ENCODE results near the gene HDAC4. TPM values are rescaled to one million over a fixed set of nuclear protein-coding genes. Genes with fewer than 3 reads are reported as not detected.

The HDAC4 gene
- total RNA-seq, 1 experiment from 2014 or later, result 47.6 TPM

DNA sequence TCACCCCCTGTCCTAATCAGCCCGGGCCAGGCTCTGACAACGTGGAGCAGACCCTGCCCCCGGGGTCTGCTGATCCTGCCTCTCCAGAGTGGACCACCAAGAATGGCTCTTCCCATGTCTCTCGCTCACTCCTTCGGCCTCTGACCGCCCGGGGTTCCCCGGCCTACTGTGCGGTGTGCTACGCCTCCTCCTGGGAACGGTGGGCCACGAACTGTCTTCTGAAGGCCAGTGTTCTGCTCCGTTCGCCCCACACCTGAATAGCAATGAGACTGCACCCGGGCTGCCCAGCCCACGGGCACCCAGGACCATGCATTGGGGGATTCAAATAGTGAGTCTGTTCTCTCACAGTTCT lies 363.3 kb downstream of the HDAC4 start (continued):
- TF ChIP-seq, protein P1, sequence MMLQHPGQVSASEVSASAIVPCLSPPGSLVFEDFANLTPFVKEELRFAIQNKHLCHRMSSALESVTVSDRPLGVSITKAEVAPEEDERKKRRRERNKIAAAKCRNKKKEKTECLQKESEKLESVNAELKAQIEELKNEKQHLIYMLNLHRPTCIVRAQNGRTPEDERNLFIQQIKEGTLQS (IDR thresholded peaks at IDR 0.05), result no peak
- TF ChIP-seq, protein P2, sequence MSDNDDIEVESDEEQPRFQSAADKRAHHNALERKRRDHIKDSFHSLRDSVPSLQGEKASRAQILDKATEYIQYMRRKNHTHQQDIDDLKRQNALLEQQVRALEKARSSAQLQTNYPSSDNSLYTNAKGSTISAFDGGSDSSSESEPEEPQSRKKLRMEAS (IDR thresholded peaks at IDR 0.05), result no peak
- TF ChIP-seq EGR1 (IDR thresholded peaks at IDR 0.05; ENCODE audit: low read depth), result no peak

DNA sequence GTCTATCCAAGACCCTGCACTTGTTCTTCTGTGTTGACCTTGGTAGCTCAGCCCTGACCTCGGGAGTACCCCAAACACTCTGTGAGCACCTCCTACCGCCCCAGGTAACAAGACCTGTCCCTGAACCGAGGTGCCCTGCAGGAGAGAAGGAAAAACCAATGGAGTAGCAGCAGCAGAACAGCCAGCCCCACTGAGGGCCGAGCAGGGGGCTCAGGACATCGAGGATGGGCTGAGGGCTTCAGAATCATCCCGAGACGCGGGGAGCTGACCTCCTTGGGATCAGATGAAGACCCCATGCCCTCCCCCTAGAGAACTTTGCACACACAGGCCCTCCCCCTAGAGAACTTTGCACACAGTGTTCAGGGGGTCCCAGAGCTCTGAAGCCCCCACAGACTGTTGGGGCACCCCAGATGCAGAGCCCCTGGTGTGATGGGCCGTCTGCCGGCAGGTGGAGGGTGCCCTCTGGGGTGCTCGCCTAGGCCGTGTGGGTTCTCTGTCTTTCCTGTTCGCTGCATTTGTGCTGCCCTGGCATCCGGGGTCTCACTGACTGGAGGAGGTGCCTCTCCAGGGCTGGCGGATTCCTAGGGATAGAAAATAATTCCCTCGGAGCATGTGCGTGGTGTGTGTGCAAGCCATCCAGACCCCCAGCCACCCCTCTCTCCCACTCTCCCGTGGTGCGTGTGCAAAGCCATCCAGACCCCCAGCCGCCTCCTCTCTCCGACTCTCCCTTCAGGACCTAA lies 363.8 kb downstream of the HDAC4 start:
- TF ChIP-seq RAD21 (IDR thresholded peaks at IDR 0.05; ENCODE audit: low read depth) (no peak), EZH2 (IDR thresholded peaks at IDR 0.05) (no peak), YY1 (IDR thresholded peaks at IDR 0.05; ENCODE audit: extremely low read depth, insufficient replicate concordance, low read depth, low read length) (no peak), POLR2A (IDR thresholded peaks at IDR 0.05; ENCODE audit: borderline replicate concordance, extremely low read depth, insufficient read depth, insufficient read length) (no peak), POLR2AphosphoS5 (IDR thresholded peaks at IDR 0.05; ENCODE audit: low read depth, low read length) (no peak)
- TF ChIP-seq, protein P3, sequence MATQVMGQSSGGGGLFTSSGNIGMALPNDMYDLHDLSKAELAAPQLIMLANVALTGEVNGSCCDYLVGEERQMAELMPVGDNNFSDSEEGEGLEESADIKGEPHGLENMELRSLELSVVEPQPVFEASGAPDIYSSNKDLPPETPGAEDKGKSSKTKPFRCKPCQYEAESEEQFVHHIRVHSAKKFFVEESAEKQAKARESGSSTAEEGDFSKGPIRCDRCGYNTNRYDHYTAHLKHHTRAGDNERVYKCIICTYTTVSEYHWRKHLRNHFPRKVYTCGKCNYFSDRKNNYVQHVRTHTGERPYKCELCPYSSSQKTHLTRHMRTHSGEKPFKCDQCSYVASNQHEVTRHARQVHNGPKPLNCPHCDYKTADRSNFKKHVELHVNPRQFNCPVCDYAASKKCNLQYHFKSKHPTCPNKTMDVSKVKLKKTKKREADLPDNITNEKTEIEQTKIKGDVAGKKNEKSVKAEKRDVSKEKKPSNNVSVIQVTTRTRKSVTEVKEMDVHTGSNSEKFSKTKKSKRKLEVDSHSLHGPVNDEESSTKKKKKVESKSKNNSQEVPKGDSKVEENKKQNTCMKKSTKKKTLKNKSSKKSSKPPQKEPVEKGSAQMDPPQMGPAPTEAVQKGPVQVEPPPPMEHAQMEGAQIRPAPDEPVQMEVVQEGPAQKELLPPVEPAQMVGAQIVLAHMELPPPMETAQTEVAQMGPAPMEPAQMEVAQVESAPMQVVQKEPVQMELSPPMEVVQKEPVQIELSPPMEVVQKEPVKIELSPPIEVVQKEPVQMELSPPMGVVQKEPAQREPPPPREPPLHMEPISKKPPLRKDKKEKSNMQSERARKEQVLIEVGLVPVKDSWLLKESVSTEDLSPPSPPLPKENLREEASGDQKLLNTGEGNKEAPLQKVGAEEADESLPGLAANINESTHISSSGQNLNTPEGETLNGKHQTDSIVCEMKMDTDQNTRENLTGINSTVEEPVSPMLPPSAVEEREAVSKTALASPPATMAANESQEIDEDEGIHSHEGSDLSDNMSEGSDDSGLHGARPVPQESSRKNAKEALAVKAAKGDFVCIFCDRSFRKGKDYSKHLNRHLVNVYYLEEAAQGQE (IDR thresholded peaks at IDR 0.05; ENCODE audit: low read depth), result no peak
- Histone ChIP-seq H3K4me1 (ENCODE audit: control insufficient read depth in 1 of 2, insufficient read depth in 2 of 2, low read length in 2 of 2) (peaks cover 0 to 3% of the 10 kb centered on the region in 2 experiments; a peak in 1 of 4 replicates), H3K36me3 (ENCODE audit: control insufficient read depth in 1 of 2, insufficient read depth in 2 of 2, low read length in 2 of 2) (no peaks in the 10 kb centered on the region), H3K27me3 (ENCODE audit: insufficient read depth, low read length) (peaks cover 8% of the 10 kb centered on the region), H3K9me2 (ENCODE audit: insufficient read depth) (no peaks in the 10 kb centered on the region), H3K9ac (ENCODE audit: low read length) (no peak overlapping the region), H3K79me2 (ENCODE audit: insufficient read depth, low read length) (no peaks in the 10 kb centered on the region), H3K27ac (ENCODE audit: low read depth, low read length) (no peak overlapping the region), H3K4me2 (ENCODE audit: low read length) (no peak overlapping the region), H3K9me3 (ENCODE audit: control insufficient read depth in 1 of 2, insufficient read depth in 1 of 2, low read depth in 1 of 2, low read length in 2 of 2) (no peaks in the 10 kb centered on the region), H4K20me1 (ENCODE audit: insufficient read depth) (no peaks in the 10 kb centered on the region), H2AFZ (ENCODE audit: low read depth, low read length, poor library complexity, severe bottlenecking) (no peak overlapping the region), H3K4me3 (replicated peaks in 1 of 2; ENCODE audit: low read depth in 1 of 2, low read length in 2 of 2) (no peak overlapping the region)
- no peak for DNase-seq (ENCODE audit: low read depth, low spot score)
- intact Hi-C loops (cut with micrococcal nuclease), result no loop called here
- POLR2A ChIA-PET, result no interaction called here
- ATAC-seq, result no peak
- CTCF ChIA-PET, result no interaction called here
- BruUV-seq (replicated peaks), result no TSS peak
- RAD21 ChIA-PET (ENCODE audit: low non-redundant PET in 1 of 2, low total read pairs in 2 of 2, uncharacterized antibody in 2 of 2, unreplicated experiment in 2 of 2), result no interaction called here
